Natural killer cell treated with Interleukin-12 subunit alpha and Interleukin-12 subunit beta and Interleukin-15 and Interleukin-18, amount 100 ng/mL, for 72 hours (primary cell): ENCODE data around the gene NTRK1. TPM values are rescaled to one million over a fixed set of nuclear protein-coding genes. Genes with fewer than 3 reads are reported as not detected.

Experiments used
- ATAC-seq, 2 donors: fragments of 150-1000 bp; cut with Tn5 transposase in 1 of 2; sonication (Bioruptor Pico), chemical (Tn5 transposase) in 1 of 2; 2 replicates each; pipeline ENCODE4 v1.10.0; 2021
- DNase-seq: peaks from one replicate; pipeline ENCODE4 v3.0.0; 2022; ENCODE audit warnings: low spot score
- H3K27ac Mint-ChIP-seq, 2 donors: 1 replicate in 1 of 2; 2 replicates in 1 of 2; pipeline ENCODE4 v1.8.0; 2022; ENCODE audit warnings: mixed read lengths in 2 of 2, mild to moderate bottlenecking in 1 of 2, moderate library complexity in 1 of 2
- H3K27me3 Mint-ChIP-seq, 2 donors: 1 replicate in 1 of 2; 2 replicates in 1 of 2; pipeline ENCODE4 v1.8.0; 2022; ENCODE audit warnings: mixed read lengths in 2 of 2
- H3K36me3 Mint-ChIP-seq: one replicate; pipeline ENCODE4 v1.8.0; 2022; ENCODE audit warnings: mixed read lengths
- H3K4me1 Mint-ChIP-seq, 2 donors: 1 replicate in 1 of 2; 2 replicates in 1 of 2; pipeline ENCODE4 v1.8.0; 2022; ENCODE audit warnings: low read depth in 2 of 2, mixed read lengths in 2 of 2, mild to moderate bottlenecking in 1 of 2
- H3K4me3 Mint-ChIP-seq: one replicate; pipeline ENCODE4 v1.8.0; 2022; ENCODE audit warnings: mixed read lengths
- H3K9me3 Mint-ChIP-seq: 2 replicates; pipeline ENCODE4 v1.8.0; 2022; ENCODE audit warnings: mixed read lengths
- total RNA-seq, 2 donors: library from RNA; stranded (reverse); gene quantifications; one replicate each; pipeline ENCODE4 v1.2.3, GENCODE V29; 2022

NTRK1 gene
- total RNA-seq, 2 donors from 2014 or later: 1.4 to 8.1 TPM

- peaks cover under 1 to 9% of the 10 kb centered on the region in 2 donors for H3K27me3 Mint-ChIP-seq
- peaks cover 0 to 3% of the 10 kb centered on the region in 2 donors for H3K4me1 Mint-ChIP-seq
- DNase-seq: no peak
- no peaks in the 10 kb centered on the region for H3K36me3 Mint-ChIP-seq
- no peaks in the 10 kb centered on the region for H3K9me3 Mint-ChIP-seq
- H3K4me3 Mint-ChIP-seq: no peak overlapping the region
- no peak for ATAC-seq
- H3K27ac Mint-ChIP-seq: no peak overlapping the region
Observed at GRCh38 chr1:156904187-156904959, 43.7 kb downstream of the NTRK1 start.

- Mint-ChIP-seq H3K4me1 (peaks cover 0 to 3% of the 10 kb centered on the region in 2 donors), H3K36me3 (no peaks in the 10 kb centered on the region), H3K27me3 (peaks cover 0 to 9% of the 10 kb centered on the region in 2 donors), H3K4me3 (no peak overlapping the region), H3K9me3 (no peaks in the 10 kb centered on the region), H3K27ac (no peak overlapping the region)
- DNase-seq (no peak), ATAC-seq (no peak)
Observed at GRCh38 chr1:156905176-156905575, 44.5 kb downstream of the NTRK1 start.

GRCh38 chr1:156905651-156906050 is 45.0 kb downstream of the NTRK1 start:
- H3K4me3 Mint-ChIP-seq: no peak overlapping the region

GRCh38 chr1:156906206-156906906 is 45.7 kb downstream of the NTRK1 start:
- peaks cover 0 to 3% of the 10 kb centered on the region in 2 donors for H3K4me1 Mint-ChIP-seq
- no peak for ATAC-seq
- no peak overlapping the region for H3K27ac Mint-ChIP-seq
- no peaks in the 10 kb centered on the region for H3K9me3 Mint-ChIP-seq
- peaks cover 7 to 9% of the 10 kb centered on the region in 2 donors for H3K27me3 Mint-ChIP-seq
- no peak overlapping the region for H3K4me3 Mint-ChIP-seq
- no peaks in the 10 kb centered on the region for H3K36me3 Mint-ChIP-seq
- DNase-seq: no peak

More at GRCh38 chr1:156905651-156906050, 45.0 kb downstream of the NTRK1 start:
- no peak for ATAC-seq
- Mint-ChIP-seq H3K4me1 (peaks cover 0 to 3% of the 10 kb centered on the region in 2 donors), H3K36me3 (no peaks in the 10 kb centered on the region), H3K27me3 (peaks cover 0 to 9% of the 10 kb centered on the region in 2 donors), H3K9me3 (no peaks in the 10 kb centered on the region), H3K27ac (no peak overlapping the region)
- DNase-seq: no peak

- H3K4me1 Mint-ChIP-seq: peaks cover 0 to 3% of the 10 kb centered on the region in 2 donors
Observed at GRCh38 chr1:156908541-156908940, 47.9 kb downstream of the NTRK1 start.

GRCh38 chr1:156908955-156909354 is 48.3 kb downstream of the NTRK1 start:
- DNase-seq (no peak), ATAC-seq (no peak)
- no peak overlapping the region for H3K4me3 Mint-ChIP-seq
- H3K4me1 Mint-ChIP-seq: peaks cover 0 to 3% of the 10 kb centered on the region in 2 donors
- no peaks in the 10 kb centered on the region for H3K9me3 Mint-ChIP-seq
- H3K27ac Mint-ChIP-seq: no peak overlapping the region
- peaks cover 7 to 12% of the 10 kb centered on the region in 2 donors for H3K27me3 Mint-ChIP-seq
- no peaks in the 10 kb centered on the region for H3K36me3 Mint-ChIP-seq

More at GRCh38 chr1:156908541-156908940, 47.9 kb downstream of the NTRK1 start:
- Mint-ChIP-seq H3K9me3 (no peaks in the 10 kb centered on the region), H3K36me3 (no peaks in the 10 kb centered on the region), H3K4me3 (no peak overlapping the region), H3K27ac (no peak overlapping the region), H3K27me3 (peaks cover 7 to 12% of the 10 kb centered on the region in 2 donors)
- DNase-seq (no peak), ATAC-seq (no peak)

GRCh38 chr1:156909671-156910070 is 49.0 kb downstream of the NTRK1 start:
- ATAC-seq (no peak), DNase-seq (no peak)
- no peaks in the 10 kb centered on the region for H3K9me3 Mint-ChIP-seq
- H3K4me3 Mint-ChIP-seq: no peak overlapping the region
- peaks cover 0 to 3% of the 10 kb centered on the region in 2 donors for H3K4me1 Mint-ChIP-seq
- H3K27me3 Mint-ChIP-seq: peaks cover 11 to 12% of the 10 kb centered on the region in 2 donors
- no peaks in the 10 kb centered on the region for H3K36me3 Mint-ChIP-seq
- H3K27ac Mint-ChIP-seq: no peak overlapping the region

- H3K9me3 Mint-ChIP-seq: no peaks in the 10 kb centered on the region
- H3K36me3 Mint-ChIP-seq: no peaks in the 10 kb centered on the region
- ATAC-seq (peak in 1 of 2 donors; percentile 48), DNase-seq (no peak)
- H3K27ac Mint-ChIP-seq: no peak overlapping the region
- peaks cover 0 to 3% of the 10 kb centered on the region in 2 donors for H3K4me1 Mint-ChIP-seq
- H3K27me3 Mint-ChIP-seq: peaks cover 13% of the 10 kb centered on the region in 2 donors
- no peak overlapping the region for H3K4me3 Mint-ChIP-seq
Observed at GRCh38 chr1:156910309-156910782, 49.7 kb downstream of the NTRK1 start.

- peaks cover 15 to 25% of the 10 kb centered on the region in 2 donors for H3K27me3 Mint-ChIP-seq
- ATAC-seq (no peak), DNase-seq (no peak)
- H3K9me3 Mint-ChIP-seq: no peaks in the 10 kb centered on the region
- no peak overlapping the region for H3K4me3 Mint-ChIP-seq
- H3K4me1 Mint-ChIP-seq: peaks cover 0 to 3% of the 10 kb centered on the region in 2 donors
- H3K36me3 Mint-ChIP-seq: no peaks in the 10 kb centered on the region
- no peak overlapping the region for H3K27ac Mint-ChIP-seq
Observed at GRCh38 chr1:156911577-156912298, 51.1 kb downstream of the NTRK1 start.

- H3K9me3 Mint-ChIP-seq: no peaks in the 10 kb centered on the region
- no peaks in the 10 kb centered on the region for H3K4me1 Mint-ChIP-seq
- no peak overlapping the region for H3K27ac Mint-ChIP-seq
- H3K27me3 Mint-ChIP-seq: peaks cover 12 to 26% of the 10 kb centered on the region in 2 donors
- ATAC-seq: no peak
- DNase-seq: no peak
- H3K4me3 Mint-ChIP-seq: no peak overlapping the region
- no peaks in the 10 kb centered on the region for H3K36me3 Mint-ChIP-seq
Observed at GRCh38 chr1:156912310-156912709, 51.6 kb downstream of the NTRK1 start.

- H3K4me3 Mint-ChIP-seq: no peak overlapping the region
- no peaks in the 10 kb centered on the region for H3K36me3 Mint-ChIP-seq
- DNase-seq (no peak), ATAC-seq (peak; percentile 2 to 5)
- no peaks in the 10 kb centered on the region for H3K9me3 Mint-ChIP-seq
- no peaks in the 10 kb centered on the region for H3K4me1 Mint-ChIP-seq
- H3K27ac Mint-ChIP-seq: no peak overlapping the region
- peaks cover 12 to 26% of the 10 kb centered on the region in 2 donors for H3K27me3 Mint-ChIP-seq
Observed at GRCh38 chr1:156912861-156913808, 52.5 kb downstream of the NTRK1 start.

- Mint-ChIP-seq H3K36me3 (no peaks in the 10 kb centered on the region), H3K4me3 (no peak overlapping the region), H3K27me3 (peaks cover 17 to 32% of the 10 kb centered on the region in 2 donors), H3K9me3 (no peaks in the 10 kb centered on the region), H3K27ac (no peak overlapping the region), H3K4me1 (peaks cover 0 to 5% of the 10 kb centered on the region in 2 donors)
- DNase-seq: no peak
- ATAC-seq: no peak
Observed at GRCh38 chr1:156913809-156914387, 53.2 kb downstream of the NTRK1 start.
